Stimulated activated CD8-positive, alpha-beta memory T cell treated with anti-CD3 and anti-CD28 coated beads, Interleukin-12 subunit alpha, Interleukin-12 subunit beta, amount 100 ng/mL, for 1 hour (primary cell): Measurements from ENCODE around the gene HNRNPF.
"Not testable (repeated sequence)": the region's sequence is repeated elsewhere in the genome, so short reads cannot be mapped to it uniquely, and the experiment has no call there.

Experiments used
- DNase-seq: peaks from one replicate; pipeline ENCODE4 v3.0.0-alpha.2; 2020; ENCODE audit warnings: low read depth

Gene HNRNPF

GRCh38 chr10:43396061-43396927 is 12.7 kb downstream of the HNRNPF start:
- no peak for DNase-seq

GRCh38 chr10:43395571-43396060 is 13.4 kb downstream of the HNRNPF start:
- DNase-seq = no peak

- no peak for DNase-seq
Measured at GRCh38 chr10:43394868-43395267, 14.1 kb downstream of the HNRNPF start.

GRCh38 chr10:43393606-43394360 is 15.2 kb downstream of the HNRNPF start:
- DNase-seq = no peak

GRCh38 chr10:43393186-43393585 is 15.8 kb downstream of the HNRNPF start:
- not testable (repeated sequence) for DNase-seq

- no peak for DNase-seq
Measured at GRCh38 chr10:43392748-43393147, 16.2 kb downstream of the HNRNPF start.

- no peak for DNase-seq
Measured at GRCh38 chr10:43391496-43391895, 17.5 kb downstream of the HNRNPF start.

GRCh38 chr10:43390759-43391158 is 18.2 kb downstream of the HNRNPF start:
- no peak for DNase-seq

GRCh38 chr10:43390333-43390732 is 18.7 kb downstream of the HNRNPF start:
- no peak for DNase-seq

GRCh38 chr10:43389867-43390266 is 19.1 kb downstream of the HNRNPF start:
- no peak for DNase-seq

GRCh38 chr10:43387678-43388032 is 21.3 kb downstream of the HNRNPF start:
- no peak for DNase-seq

- no peak for DNase-seq
Measured at GRCh38 chr10:43386981-43387677, 21.9 kb downstream of the HNRNPF start.

- DNase-seq = no peak
Measured at GRCh38 chr10:43386549-43386948, 22.4 kb downstream of the HNRNPF start.

- DNase-seq = no peak
Measured at GRCh38 chr10:43385412-43386004, 23.5 kb downstream of the HNRNPF start.

- no peak for DNase-seq
Measured at GRCh38 chr10:43384252-43385221, 24.4 kb downstream of the HNRNPF start.

GRCh38 chr10:43383204-43383971 is 25.6 kb downstream of the HNRNPF start:
- DNase-seq = no peak

GRCh38 chr10:43380610-43381222 is 28.3 kb downstream of the HNRNPF start:
- no peak for DNase-seq

GRCh38 chr10:43377424-43377883 is 31.5 kb downstream of the HNRNPF start:
- DNase-seq = no peak

GRCh38 chr10:43376828-43377423 is 32.1 kb downstream of the HNRNPF start:
- DNase-seq = no peak
